ENCODE results near the gene RAI14.
"Not testable (repeated sequence)": the region's sequence is repeated elsewhere in the genome, so short reads cannot be mapped to it uniquely, and the experiment has no call there.

Gene RAI14

DNA sequence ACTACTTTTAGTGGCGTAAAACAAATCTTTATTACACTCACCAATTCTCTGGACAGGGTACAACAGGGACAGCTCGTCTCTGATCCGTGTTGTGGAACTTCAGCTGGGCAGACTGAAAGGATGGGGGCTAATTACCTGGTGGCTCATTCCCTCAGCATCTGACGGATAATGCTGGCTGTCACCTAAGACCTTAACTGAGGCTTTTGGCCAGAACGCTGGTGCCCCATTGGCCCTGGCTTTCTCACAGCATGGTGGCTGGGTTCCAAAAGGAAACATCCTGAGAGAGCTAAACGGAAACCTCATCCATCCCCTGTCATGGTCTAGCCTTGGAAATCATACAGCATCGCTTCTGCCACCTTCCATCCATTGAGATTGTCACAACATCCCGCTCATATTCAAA is 62.9 kb downstream of the RAI14 start:
- H2AFZ ChIP-seq (ENCODE audit: low read depth, low read length) = no peak overlapping the region
- no peak overlapping the region for H3K4me3 ChIP-seq (ENCODE audit: low read length)
- peaks cover 5% of the 10 kb centered on the region for H3K36me3 ChIP-seq (ENCODE audit: insufficient read depth, low read length)
- H3K27me3 ChIP-seq (ENCODE audit: insufficient read depth, low read length) = no peaks in the 10 kb centered on the region
- H3K9me3 ChIP-seq (ENCODE audit: low read length) = no peaks in the 10 kb centered on the region
- H3K4me1 ChIP-seq (ENCODE audit: insufficient read depth, low read length) = peaks cover 15% of the 10 kb centered on the region

DNA sequence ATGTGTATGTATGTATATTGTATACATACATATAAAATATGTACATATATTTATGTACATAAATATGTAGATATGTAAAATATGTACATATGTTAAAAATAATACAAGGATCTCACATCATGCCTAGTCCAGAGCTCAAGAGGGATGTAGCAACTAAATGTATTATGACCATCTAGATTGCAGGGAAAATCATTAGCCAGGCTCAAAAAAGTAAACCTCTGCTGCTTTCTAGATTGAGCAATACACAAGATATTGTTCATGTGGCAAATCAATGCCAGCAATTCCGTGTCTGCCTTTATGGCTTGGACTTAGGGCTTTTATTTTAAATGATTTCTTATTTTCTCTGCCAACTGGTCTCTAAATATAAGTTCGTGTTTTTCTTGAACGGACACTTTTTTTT is 65.2 kb downstream of the RAI14 start:
- H3K36me3 ChIP-seq (ENCODE audit: insufficient read depth, low read length) = peaks cover 5% of the 10 kb centered on the region
- no peak overlapping the region for H2AFZ ChIP-seq (ENCODE audit: low read depth, low read length)
- no peaks in the 10 kb centered on the region for H3K27me3 ChIP-seq (ENCODE audit: insufficient read depth, low read length)
- peaks cover 2% of the 10 kb centered on the region for H3K9me3 ChIP-seq (ENCODE audit: low read length)
- H3K4me1 ChIP-seq (ENCODE audit: insufficient read depth, low read length) = peaks cover 31% of the 10 kb centered on the region
- no peak overlapping the region for H3K4me3 ChIP-seq (ENCODE audit: low read length)

GRCh38 chr5:34722183-34722582 is 66.1 kb downstream of the RAI14 start:
- Histone ChIP-seq H3K4me1 (ENCODE audit: insufficient read depth, low read length) (peaks cover 31% of the 10 kb centered on the region), H2AFZ (ENCODE audit: low read depth, low read length) (no peak overlapping the region), H3K4me3 (ENCODE audit: low read length) (no peak overlapping the region), H3K27me3 (ENCODE audit: insufficient read depth, low read length) (no peaks in the 10 kb centered on the region), H3K9me3 (ENCODE audit: low read length) (peaks cover 4% of the 10 kb centered on the region), H3K36me3 (ENCODE audit: insufficient read depth, low read length) (peaks cover 5% of the 10 kb centered on the region)

GRCh38 chr5:34724741-34725140 is 68.6 kb downstream of the RAI14 start:
- H3K9me3 ChIP-seq (ENCODE audit: low read length) = peaks cover 11% of the 10 kb centered on the region
- H3K4me3 ChIP-seq (ENCODE audit: low read length) = no peak overlapping the region
- H3K36me3 ChIP-seq (ENCODE audit: insufficient read depth, low read length) = no peaks in the 10 kb centered on the region
- H3K27me3 ChIP-seq (ENCODE audit: insufficient read depth, low read length) = no peaks in the 10 kb centered on the region
- peaks cover 16% of the 10 kb centered on the region for H3K4me1 ChIP-seq (ENCODE audit: insufficient read depth, low read length)
- no peak overlapping the region for H2AFZ ChIP-seq (ENCODE audit: low read depth, low read length)

DNA sequence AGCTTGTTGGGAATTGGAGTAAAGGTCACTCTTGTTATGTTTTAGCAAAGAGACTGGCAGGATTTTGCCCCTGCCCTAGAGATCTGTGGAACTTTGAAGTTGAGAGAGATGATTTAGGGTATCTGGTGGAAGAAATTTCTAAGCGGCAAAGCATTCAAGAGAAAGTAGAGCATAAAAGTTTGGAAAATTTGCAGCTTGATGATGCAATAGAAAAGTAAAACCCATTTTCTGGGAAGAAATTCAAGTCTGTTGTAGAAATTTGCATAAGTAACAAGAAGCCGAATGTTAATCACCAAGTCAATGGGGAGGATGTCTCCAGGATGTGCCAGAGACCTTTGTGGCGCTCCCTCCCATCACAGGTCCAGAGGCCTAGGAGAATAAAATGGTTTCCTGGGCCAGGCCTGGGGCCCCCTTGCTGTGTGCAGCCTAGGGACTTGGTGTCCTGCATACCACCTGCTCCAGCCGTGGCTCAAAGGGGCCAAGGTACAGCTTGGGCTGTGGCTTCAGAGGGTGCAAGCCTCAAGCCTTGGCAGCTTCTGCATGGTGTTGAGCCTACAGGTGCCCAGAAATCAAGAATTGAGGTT is 71.1 kb downstream of the RAI14 start:
- not testable (repeated sequence) for H3K4me3 ChIP-seq (ENCODE audit: low read length); H3K36me3 ChIP-seq (ENCODE audit: insufficient read depth, low read length); H3K27me3 ChIP-seq (ENCODE audit: insufficient read depth, low read length); H2AFZ ChIP-seq (ENCODE audit: low read depth, low read length)
- peaks cover 11% of the 10 kb centered on the region for H3K9me3 ChIP-seq (ENCODE audit: low read length)
- peaks cover 16% of the 10 kb centered on the region for H3K4me1 ChIP-seq (ENCODE audit: insufficient read depth, low read length)

DNA sequence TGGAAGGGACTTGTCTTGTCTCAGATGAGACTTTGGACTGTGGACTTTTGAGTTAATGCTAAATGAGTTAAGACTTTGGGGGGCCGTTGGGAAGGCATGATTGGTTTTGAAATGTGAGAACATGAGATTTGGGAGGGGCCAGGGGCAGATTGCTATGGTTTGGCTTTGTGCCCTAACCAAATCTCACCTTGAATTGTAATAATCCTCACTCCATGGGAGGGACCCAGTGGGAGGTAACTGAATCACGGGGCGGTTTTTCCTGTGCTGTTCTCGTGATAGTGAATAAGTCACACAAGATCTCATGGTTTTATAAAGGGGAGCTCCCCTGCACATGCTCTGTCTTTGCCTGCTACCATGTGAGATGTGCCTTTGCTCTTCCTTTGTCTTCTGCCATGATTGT is 72.1 kb downstream of the RAI14 start:
- Histone ChIP-seq H3K9me3 (ENCODE audit: low read length) (peaks cover 11% of the 10 kb centered on the region), H3K36me3 (ENCODE audit: insufficient read depth, low read length) (peaks cover 7% of the 10 kb centered on the region), H2AFZ (ENCODE audit: low read depth, low read length) (no peak overlapping the region), H3K4me1 (ENCODE audit: insufficient read depth, low read length) (peaks cover 16% of the 10 kb centered on the region), H3K27me3 (ENCODE audit: insufficient read depth, low read length) (no peaks in the 10 kb centered on the region), H3K4me3 (ENCODE audit: low read length) (no peak overlapping the region)

DNA sequence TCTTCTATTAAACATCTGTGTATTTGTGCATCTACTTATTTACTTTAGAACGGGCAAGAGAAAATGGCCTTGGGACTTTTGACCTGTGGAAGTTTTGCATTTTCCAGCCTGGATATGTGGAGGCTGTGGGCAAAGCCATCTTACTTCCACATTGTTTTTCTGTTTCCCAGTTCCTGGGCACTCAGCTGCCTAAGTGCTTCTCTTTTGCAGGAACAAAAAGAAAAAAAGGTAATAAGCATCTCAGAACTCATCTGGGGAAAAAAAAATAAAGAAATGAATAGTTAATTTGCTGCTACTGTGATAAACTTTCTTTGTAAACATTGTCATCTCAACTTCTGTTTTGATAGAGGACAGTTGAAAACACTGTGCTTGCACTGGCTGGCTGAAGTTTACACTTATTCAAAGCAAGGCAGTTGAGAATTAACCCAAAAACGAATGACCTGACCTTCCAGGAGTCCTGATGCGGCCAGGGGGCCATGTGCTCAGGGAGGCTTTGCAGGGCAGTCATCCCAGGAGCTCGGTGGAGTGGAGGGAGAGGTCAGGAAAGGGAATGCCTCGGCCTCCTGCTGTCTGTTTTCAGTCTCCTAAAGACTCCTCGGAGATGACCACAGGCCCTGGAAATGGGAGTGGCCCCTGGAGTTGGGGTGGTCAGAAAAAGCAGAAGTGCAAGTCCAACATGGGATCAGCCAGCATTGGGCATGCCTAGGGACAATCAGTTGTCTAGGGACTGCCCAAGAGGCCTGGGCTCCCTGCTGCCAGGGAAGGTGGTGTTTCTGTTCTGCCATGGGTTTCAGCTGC is 75.5 kb downstream of the RAI14 start:
- Histone ChIP-seq H3K36me3 (ENCODE audit: insufficient read depth, low read length) (peaks cover 9% of the 10 kb centered on the region), H3K27me3 (ENCODE audit: insufficient read depth, low read length) (no peaks in the 10 kb centered on the region), H3K4me1 (ENCODE audit: insufficient read depth, low read length) (no peaks in the 10 kb centered on the region), H3K4me3 (ENCODE audit: low read length) (no peak overlapping the region), H3K9me3 (ENCODE audit: low read length) (peaks cover 7% of the 10 kb centered on the region), H2AFZ (ENCODE audit: low read depth, low read length) (no peak overlapping the region)

- H3K9me3 ChIP-seq (ENCODE audit: low read length) = no peaks in the 10 kb centered on the region
- H3K27me3 ChIP-seq (ENCODE audit: insufficient read depth, low read length) = no peaks in the 10 kb centered on the region
- H3K4me1 ChIP-seq (ENCODE audit: insufficient read depth, low read length) = no peaks in the 10 kb centered on the region
- H3K4me3 ChIP-seq (ENCODE audit: low read length) = no peak overlapping the region
- peaks cover 9% of the 10 kb centered on the region for H3K36me3 ChIP-seq (ENCODE audit: insufficient read depth, low read length)
- no peak overlapping the region for H2AFZ ChIP-seq (ENCODE audit: low read depth, low read length)
Observed at GRCh38 chr5:34734326-34734725, 78.2 kb downstream of the RAI14 start.

DNA sequence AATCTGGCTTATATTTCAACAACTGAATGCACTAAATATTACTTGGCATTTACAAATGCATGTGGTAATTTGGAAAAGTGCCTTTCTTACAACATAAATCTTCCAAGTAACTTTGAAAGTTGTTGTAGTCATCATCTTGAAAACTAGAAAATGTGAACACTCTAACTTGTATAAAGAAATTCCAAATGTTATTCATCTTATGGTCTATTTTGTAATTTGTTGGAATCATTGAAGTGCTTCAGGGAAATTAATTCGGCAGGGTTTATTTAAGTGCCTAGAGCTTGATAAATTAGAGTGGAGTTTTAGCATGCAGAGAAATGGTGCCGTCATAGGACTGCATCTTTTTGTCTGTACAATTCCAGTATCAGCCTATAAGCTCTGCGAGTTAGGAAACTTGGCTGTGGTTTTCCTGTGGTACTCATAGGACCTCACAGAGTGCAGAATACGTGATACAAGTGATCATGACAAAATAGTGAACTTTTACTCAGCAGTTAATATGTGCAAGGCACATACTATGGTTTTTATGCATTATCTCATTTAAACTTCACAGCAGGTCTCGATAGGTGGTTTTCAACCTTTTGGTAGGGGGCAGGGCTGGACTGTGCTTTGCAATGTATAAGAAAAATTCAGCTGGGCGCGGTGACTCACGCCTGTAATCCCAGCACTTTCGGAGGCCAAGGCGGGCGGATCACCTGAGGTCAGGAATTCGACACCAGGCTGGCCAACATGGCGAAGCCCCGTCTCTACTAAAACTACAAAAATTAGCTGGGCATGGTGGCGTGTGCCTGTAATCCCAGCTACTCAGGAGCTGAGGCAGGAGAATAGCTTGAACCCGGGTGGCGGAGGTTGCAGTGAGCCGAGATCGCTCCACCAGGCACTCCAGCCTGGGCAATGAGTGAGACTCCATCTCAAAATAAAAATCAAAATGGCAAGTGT is 79.6 kb downstream of the RAI14 start:
- H2AFZ ChIP-seq (ENCODE audit: low read depth, low read length) = no peak overlapping the region
- no peak overlapping the region for H3K4me3 ChIP-seq (ENCODE audit: low read length)
- peaks cover 9% of the 10 kb centered on the region for H3K36me3 ChIP-seq (ENCODE audit: insufficient read depth, low read length)
- no peaks in the 10 kb centered on the region for H3K9me3 ChIP-seq (ENCODE audit: low read length)
- no peaks in the 10 kb centered on the region for H3K27me3 ChIP-seq (ENCODE audit: insufficient read depth, low read length)
- no peaks in the 10 kb centered on the region for H3K4me1 ChIP-seq (ENCODE audit: insufficient read depth, low read length)

DNA sequence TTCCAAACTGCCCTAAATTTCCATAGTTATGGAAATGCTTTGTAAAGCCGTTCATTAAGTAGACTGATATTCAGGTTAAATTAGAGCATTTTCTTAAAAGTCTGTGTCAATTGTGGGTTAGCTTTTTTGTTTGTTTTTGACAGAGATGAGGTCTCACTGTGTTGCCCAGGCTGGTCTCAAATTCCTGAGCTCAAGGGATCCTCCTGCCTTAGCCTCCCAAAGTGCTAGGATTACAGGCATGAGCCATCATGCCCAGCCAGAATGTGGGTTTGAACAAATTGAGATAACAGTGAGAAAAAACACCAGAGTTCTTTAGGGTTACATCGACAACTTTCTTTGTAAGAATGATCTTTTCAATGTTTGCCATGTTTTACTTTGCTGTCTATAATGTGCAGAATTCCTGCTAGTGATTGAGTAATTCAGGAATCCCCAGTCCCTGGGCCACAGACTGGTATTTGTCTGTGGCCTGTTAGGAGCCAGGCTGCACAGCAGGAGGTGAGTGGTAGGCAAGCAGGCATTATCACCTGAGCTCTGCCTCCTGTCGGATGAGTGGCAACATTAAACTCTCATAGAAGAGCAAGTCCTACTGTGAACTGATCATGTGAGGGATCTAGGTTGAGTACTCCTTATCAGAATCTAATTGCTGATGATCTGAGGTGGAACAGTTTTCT is 80.5 kb downstream of the RAI14 start:
- H3K4me3 ChIP-seq (ENCODE audit: low read length) = no peak overlapping the region
- H2AFZ ChIP-seq (ENCODE audit: low read depth, low read length) = no peak overlapping the region
- H3K9me3 ChIP-seq (ENCODE audit: low read length) = no peaks in the 10 kb centered on the region
- H3K36me3 ChIP-seq (ENCODE audit: insufficient read depth, low read length) = peaks cover 9% of the 10 kb centered on the region
- H3K27me3 ChIP-seq (ENCODE audit: insufficient read depth, low read length) = no peaks in the 10 kb centered on the region
- no peaks in the 10 kb centered on the region for H3K4me1 ChIP-seq (ENCODE audit: insufficient read depth, low read length)

DNA sequence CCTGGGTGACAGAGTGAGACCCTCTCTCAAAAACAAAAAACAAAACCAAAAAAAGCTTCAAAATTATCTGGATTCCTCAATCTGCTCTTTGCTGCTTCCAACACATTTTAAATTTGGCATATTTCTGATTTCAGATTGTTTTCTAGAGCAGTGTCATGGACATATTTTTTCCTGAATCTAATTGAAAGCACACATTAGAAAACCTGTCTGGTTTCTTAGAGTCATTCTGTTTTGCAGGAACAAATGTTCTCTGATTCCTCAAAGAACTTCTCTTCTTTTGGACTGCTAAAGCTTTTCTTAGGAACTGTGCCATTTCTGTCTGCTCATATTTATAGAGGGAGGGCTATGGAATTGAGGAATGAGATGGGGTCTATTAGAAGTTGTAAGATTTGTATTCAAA is 81.6 kb downstream of the RAI14 start:
- peaks cover 6% of the 10 kb centered on the region for H3K36me3 ChIP-seq (ENCODE audit: insufficient read depth, low read length)
- H3K4me1 ChIP-seq (ENCODE audit: insufficient read depth, low read length) = no peaks in the 10 kb centered on the region
- no peaks in the 10 kb centered on the region for H3K9me3 ChIP-seq (ENCODE audit: low read length)
- no peak overlapping the region for H3K4me3 ChIP-seq (ENCODE audit: low read length)
- no peaks in the 10 kb centered on the region for H3K27me3 ChIP-seq (ENCODE audit: insufficient read depth, low read length)
- no peak overlapping the region for H2AFZ ChIP-seq (ENCODE audit: low read depth, low read length)

GRCh38 chr5:34738381-34738780 is 82.3 kb downstream of the RAI14 start:
- Histone ChIP-seq H3K4me1 (ENCODE audit: insufficient read depth, low read length) (no peaks in the 10 kb centered on the region), H3K36me3 (ENCODE audit: insufficient read depth, low read length) (peaks cover 2% of the 10 kb centered on the region), H2AFZ (ENCODE audit: low read depth, low read length) (no peak overlapping the region), H3K9me3 (ENCODE audit: low read length) (no peaks in the 10 kb centered on the region), H3K4me3 (ENCODE audit: low read length) (no peak overlapping the region), H3K27me3 (ENCODE audit: insufficient read depth, low read length) (no peaks in the 10 kb centered on the region)
